Colon (tissue), 2 donors: ENCODE measurements around the gene KDM5B.

Source experiments
- FAIRE-seq: peaks from 2 replicates; lab custom pipeline; 2012; peaks lifted over from hg19 to GRCh38; lab: Jason Lieb, UNC
- donor health status: control.
- donor health status: control.

KDM5B gene

DNA sequence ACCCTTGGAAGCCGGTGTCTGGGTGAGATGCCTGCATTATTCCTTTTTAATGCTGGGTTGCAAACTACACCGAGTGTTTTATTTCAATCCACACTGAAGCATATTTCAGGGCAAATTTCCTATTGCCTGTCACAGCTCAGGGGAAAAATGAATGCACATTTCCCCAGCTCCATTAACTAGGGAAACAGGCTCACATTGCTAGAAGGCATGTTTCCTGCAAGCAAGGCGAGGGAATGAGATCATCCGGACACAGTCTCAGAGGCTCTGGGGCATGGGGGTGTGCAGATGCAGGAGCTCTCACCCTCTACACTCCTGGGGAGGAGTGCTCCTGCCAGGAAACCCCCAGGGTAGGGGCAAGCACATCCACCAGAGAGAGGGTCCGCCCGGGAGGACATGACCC, 122.6 kb downstream of the KDM5B start:
- FAIRE-seq, result no peak

DNA sequence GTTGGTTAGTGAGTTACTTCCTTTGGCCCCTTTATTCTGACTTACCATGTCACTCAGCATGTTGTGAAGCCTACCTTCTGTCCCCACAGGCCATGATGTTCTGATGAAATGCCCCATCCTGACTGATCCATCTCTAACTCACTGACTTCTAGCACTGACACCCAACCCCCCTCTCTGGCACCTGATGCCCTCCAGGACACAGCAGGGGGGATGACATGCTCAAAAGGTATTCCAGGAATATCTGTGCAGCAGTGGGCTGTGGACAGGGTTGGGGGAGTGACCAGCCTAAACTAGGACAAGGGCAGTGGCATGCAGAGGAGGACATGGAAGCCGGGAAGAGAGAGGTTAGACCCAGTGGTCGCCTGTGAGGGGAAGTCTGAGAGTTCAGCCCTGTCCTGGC, 123.5 kb downstream of the KDM5B start:
- FAIRE-seq, result no peak

DNA sequence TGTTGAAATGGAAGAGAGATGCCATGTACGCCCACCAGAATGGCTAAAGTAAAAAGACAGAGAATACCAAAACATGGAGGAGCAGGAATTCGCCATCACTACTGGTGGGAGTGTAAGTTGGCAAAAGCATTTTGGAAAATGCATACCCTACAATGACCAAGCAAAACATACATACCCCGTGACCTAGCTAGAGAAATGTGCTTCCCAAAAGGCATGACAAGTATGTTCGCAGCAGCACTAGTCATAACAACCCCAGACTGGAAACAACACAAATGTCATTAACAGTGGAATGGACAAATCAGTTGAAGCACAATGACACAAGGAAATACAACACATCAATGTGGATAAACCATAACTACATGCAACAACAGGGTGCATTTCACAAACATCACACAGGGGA, 125.2 kb downstream of the KDM5B start:
- no peak for FAIRE-seq

DNA sequence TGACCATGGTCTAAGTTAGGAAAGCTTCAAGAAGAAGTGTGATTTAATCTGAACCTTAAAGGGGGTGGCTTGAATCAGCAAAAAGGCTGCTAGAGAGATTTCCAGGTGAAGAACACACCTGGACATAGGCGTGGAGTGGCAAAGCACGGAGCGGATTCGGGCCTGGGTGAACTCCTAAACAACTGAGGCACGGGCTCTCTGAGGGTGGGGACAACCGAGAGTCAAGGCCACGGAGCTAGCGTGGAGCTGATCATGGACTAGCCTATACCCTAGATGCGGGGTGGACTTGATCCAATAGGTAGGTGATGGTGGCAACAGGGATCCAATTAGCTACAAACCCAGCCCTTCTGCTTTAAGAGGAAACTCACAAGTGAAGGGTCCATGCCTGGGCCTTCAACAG, 125.7 kb downstream of the KDM5B start:
- no peak for FAIRE-seq

DNA sequence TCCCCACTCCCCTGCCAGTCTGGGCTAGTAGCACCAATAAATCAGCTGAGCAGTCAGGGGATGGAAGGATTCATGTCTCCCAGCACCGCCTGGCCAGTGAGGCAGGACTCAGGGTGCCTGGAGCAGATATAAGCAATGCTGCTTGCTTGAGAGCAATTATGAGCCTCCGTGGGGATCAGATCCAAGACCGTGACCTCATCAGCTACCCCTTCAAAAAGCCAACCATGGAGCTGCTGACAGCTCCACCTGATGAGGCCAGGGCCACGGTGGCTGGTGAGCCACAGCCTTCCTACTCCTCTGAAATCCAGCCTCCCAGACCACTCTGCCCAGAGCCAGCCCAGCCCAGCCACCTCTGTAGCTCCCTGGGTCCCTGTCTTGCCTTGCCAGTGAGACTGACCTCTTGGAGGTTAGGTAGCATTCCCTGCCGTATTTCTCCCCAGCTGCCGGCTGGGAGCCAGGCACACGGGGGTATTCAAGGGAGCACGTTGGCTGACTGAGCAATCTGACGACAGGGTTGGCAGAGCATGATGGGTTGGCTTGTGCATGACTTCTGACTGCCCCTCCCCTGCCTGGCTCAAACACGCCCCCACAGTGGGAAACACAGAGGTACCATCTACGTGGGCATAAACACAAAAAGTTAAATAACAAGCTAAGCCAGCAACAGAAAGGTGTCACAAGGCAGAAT, 126.3 kb downstream of the KDM5B start:
- no peak for FAIRE-seq

GRCh38 chr1:202680586-202681352, 127.5 kb downstream of the KDM5B start:
- no peak for FAIRE-seq

DNA sequence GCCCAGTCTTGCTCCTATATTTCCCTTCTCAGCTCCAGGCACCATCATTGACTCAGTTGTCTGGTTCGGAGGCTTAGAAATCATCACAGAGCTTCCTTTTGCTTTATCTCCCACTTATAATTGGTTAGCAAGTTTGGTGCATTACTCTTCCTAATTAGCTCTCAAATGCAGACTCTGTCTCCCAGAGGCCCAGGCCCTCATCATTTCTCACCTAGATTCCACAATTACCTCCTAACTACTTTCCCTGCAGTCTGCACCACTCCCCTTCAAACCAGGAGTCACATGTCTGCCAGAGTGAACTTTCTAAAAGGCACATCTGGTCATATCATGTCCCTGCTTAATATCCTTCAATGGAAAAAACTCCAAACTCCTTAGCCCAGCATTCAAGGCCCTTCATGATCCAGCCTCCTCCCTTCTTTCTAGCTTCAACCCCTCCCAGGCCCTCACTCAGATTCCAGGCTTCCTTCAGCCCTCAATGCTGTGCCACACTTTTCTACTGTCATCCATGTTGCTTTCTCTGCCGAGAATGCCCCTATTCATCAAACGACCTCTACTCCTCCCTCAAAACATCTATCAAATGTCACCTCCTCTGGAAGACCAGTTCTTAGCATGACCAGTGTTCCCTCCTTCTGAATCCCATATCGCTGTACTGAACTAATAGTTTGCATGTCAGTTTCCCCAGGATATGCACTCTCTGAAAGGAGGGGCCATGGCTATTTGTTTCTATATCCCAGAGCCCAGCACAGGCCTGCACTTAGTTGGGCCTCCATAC, 128.6 kb downstream of the KDM5B start:
- FAIRE-seq, result no peak

- no peak for FAIRE-seq
Observed at GRCh38 chr1:202677433-202677832, 130.8 kb downstream of the KDM5B start.
